Lung (tissue), 12 donors: ENCODE data around the gene MYB. TPM values are rescaled to one million over a fixed set of nuclear protein-coding genes. Genes with fewer than 3 reads are reported as not detected.
"Not testable (repeated sequence)": the region's sequence is repeated elsewhere in the genome, so short reads cannot be mapped to it uniquely, and the experiment has no call there.

Experiments used
- ATAC-seq: fragments of 200-7000 bp; cut with Tn5 transposase; one replicate; pipeline ENCODE4 v1.9.1; 2020; ENCODE audit warnings: moderate number of reproducible peaks; ENCODE audit not compliant: insufficient read depth, low FRiP score
- DNase-seq, 3 donors: peaks; one replicate each; pipeline ENCODE4 v3.0.0-alpha.2; 2013 to 2017
- H3K27ac ChIP-seq, 2 donors: one replicate each; pipeline ENCODE4 v1.5.1; 2013; ENCODE audit warnings: mild to moderate bottlenecking in 2 of 2, moderate library complexity in 2 of 2, control low read depth in 1 of 2, inconsistent platforms in 1 of 2, low read depth in 1 of 2, low read length in 1 of 2
- H3K27me3 ChIP-seq, 3 donors: one replicate each; pipeline ENCODE4 v1.5.1; 2013; ENCODE audit warnings: low read length in 2 of 3; ENCODE audit not compliant: control insufficient read depth in 3 of 3, insufficient read depth in 3 of 3
- H3K36me3 ChIP-seq, 4 donors: one replicate each; pipeline ENCODE4 v1.5.1; 2013; ENCODE audit warnings: low read length in 4 of 4, mild to moderate bottlenecking in 1 of 4, moderate library complexity in 1 of 4; ENCODE audit not compliant: control insufficient read depth in 4 of 4, insufficient read depth in 4 of 4
- H3K4me1 ChIP-seq, 5 donors: one replicate each; pipeline ENCODE4 v1.5.1; 2013; ENCODE audit warnings: low read length in 5 of 5, mild to moderate bottlenecking in 2 of 5, moderate library complexity in 1 of 5; ENCODE audit not compliant: control insufficient read depth in 5 of 5, insufficient read depth in 5 of 5
- H3K4me3 ChIP-seq: one replicate; pipeline ENCODE4 v1.5.1; 2013; ENCODE audit warnings: mild to moderate bottlenecking, control low read depth, moderate library complexity
- H3K9ac ChIP-seq, 2 donors: one replicate each; pipeline ENCODE4 v1.5.1; 2013; ENCODE audit warnings: low read length in 2 of 2, control low read depth in 1 of 2; ENCODE audit not compliant: insufficient read depth in 1 of 2
- H3K9me3 ChIP-seq, 4 donors: one replicate each; pipeline ENCODE4 v1.5.1; 2013; ENCODE audit warnings: low read length in 3 of 4, mild to moderate bottlenecking in 1 of 4, moderate library complexity in 1 of 4; ENCODE audit not compliant: control insufficient read depth in 4 of 4, insufficient read depth in 3 of 4
- WGBS, 2 donors: extraction: QIAGEN DNeasy Blood & Tissue Kit; methylation state at CpG; one replicate each; pipeline ENCODE4 v1.1.7; 2013; 5-methylcytosine and 5-hydroxymethylcytosine counted together
- polyA plus RNA-seq, 2 donors: library from polyadenylated mRNA; stranded (reverse); fragments of 200-250 nt; gene quantifications; one replicate each; pipeline ENCODE4 v1.2.1, GENCODE V29; 2013
- total RNA-seq, 2 donors: library from RNA; depleted of rRNA in 1 of 2; stranded (reverse); fragments of >200 nt in 1 of 2; gene quantifications; one replicate each; pipeline ENCODE4 v1.2.1, GENCODE V29; 2014 to 2021
- TF ChIP-seq, protein P1 (sequence below): IDR thresholded peaks from 2 replicates; pipeline ENCODE4 v1.5.1; 2012; ENCODE audit warnings: mild to moderate bottlenecking; ENCODE audit errors: control extremely low read depth, extremely low read depth
- donor health status: control.
- donor health status: control.
- donor health status: Bipolar disorder and iron deficiency.
- donor health status: healthy.
- donor health status: DM: yes; HTN: yes; CAD: no.

The MYB gene
- total and polyA plus RNA-seq, 4 donors: 1.3 to 11.3 (median 4.6) TPM

DNA sequence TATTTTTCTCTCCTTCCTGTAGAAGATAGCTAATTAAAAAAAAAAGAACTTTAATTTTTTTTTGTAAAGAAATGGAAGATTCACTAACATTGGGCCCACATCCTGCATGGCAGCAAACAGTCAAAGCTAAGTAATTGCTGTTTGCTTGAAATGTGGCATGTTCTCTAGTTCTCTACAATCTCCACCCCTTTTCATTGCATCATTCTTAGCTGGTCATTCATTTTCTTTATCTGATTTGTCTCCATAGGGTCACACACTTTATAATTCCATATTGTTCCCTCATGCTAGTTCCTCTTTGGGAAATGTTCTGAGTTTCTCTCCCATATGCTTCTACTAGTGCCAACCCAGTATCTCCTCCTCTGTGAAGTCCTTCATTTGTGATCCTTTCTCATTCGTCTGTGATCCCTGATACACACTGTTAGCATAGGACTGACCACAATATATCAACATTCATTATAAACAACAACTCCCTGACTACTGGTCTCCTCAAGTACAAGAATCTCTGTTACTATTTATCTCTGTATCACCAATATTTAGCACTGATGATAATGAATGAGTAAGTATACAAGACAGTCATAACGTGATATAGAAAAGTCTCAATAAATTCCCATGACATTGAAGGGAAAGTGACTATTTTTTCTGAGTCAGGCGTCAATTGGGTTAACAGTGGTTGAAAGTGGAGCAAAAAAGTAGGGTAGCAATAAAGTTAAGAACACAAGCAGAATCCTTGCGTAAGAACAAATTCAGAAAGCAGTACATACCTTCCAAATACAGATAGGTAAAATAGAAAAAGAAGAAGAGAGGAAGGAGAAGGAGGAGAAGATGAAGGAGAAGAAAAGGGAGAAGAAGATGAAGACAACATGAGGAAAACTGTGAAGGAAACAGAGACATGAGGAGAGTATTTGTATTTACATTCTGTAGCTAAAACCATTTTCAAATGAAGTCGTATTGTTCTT is 33.2 kb upstream of the MYB start:
- H3K4me1 ChIP-seq: peaks cover 0 to 8% (median 0%) of the 10 kb centered on the region in 5 donors
- H3K27me3 ChIP-seq: no peaks in the 10 kb centered on the region
- TF ChIP-seq, protein P1, sequence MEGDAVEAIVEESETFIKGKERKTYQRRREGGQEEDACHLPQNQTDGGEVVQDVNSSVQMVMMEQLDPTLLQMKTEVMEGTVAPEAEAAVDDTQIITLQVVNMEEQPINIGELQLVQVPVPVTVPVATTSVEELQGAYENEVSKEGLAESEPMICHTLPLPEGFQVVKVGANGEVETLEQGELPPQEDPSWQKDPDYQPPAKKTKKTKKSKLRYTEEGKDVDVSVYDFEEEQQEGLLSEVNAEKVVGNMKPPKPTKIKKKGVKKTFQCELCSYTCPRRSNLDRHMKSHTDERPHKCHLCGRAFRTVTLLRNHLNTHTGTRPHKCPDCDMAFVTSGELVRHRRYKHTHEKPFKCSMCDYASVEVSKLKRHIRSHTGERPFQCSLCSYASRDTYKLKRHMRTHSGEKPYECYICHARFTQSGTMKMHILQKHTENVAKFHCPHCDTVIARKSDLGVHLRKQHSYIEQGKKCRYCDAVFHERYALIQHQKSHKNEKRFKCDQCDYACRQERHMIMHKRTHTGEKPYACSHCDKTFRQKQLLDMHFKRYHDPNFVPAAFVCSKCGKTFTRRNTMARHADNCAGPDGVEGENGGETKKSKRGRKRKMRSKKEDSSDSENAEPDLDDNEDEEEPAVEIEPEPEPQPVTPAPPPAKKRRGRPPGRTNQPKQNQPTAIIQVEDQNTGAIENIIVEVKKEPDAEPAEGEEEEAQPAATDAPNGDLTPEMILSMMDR: no peak
- 79 to 80% methylated on average over 5 of the region's 5 CpGs for WGBS, 2 donors
- H3K9me3 ChIP-seq: no peaks in the 10 kb centered on the region
- no peak overlapping the region for H3K4me3 ChIP-seq
- no peak overlapping the region for H3K9ac ChIP-seq
- DNase-seq (no peak), ATAC-seq (no peak)
- H3K27ac ChIP-seq: no peak overlapping the region
- no peaks in the 10 kb centered on the region for H3K36me3 ChIP-seq

DNA sequence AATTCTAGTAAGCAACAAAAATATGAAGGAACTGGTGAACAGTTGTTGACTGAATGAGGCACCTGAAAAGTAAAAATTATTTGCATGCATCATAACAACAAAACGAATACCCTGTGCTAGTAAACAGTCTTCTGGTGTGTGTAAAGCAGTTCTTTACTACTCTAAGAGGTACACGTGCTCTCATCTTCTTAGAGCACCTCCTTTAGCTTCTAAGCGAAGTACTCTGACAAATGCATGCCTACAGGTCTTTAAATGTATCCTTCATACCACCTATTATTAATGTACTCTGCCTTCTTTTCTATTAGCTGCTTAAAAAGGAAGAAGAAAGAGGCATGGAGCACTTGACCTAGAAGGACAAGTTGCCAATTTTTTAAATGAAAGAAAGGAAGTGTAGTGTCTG is 32.2 kb upstream of the MYB start:
- 54 to 64% methylated on average over 3 of the region's 3 CpGs for WGBS, 2 donors

DNA sequence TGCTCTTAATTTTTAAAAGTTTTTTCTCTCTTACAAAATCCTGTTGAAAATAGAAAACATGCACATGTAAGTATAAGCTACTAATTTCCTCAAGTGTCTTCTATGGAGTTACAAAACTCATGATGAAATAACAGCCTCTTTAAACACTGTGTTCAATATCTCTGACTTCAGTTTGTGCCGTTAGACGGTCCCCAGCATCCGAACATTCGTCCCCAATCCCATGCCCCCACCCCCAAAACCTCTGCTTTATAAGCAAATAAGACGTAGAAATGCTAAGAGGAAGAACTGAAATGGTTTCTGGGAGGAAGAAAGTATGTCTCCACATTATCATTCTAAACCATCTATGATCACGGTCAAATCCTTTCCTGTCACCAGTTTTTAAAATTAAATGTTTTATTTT is 31.7 kb upstream of the MYB start:
- TF ChIP-seq, protein P1: no peak
- Histone ChIP-seq H3K9ac (no peak overlapping the region), H3K27me3 (no peaks in the 10 kb centered on the region), H3K4me3 (no peak overlapping the region), H3K9me3 (no peaks in the 10 kb centered on the region), H3K36me3 (no peaks in the 10 kb centered on the region), H3K27ac (no peak overlapping the region), H3K4me1 (no peaks in the 10 kb centered on the region)
- DNase-seq (no peak), ATAC-seq (no peak)
- 20 to 38% methylated on average over 6 of the region's 6 CpGs for WGBS, 2 donors

More for the DNA sequence above, 32.2 kb upstream of the MYB start:
- no peaks in the 10 kb centered on the region for H3K9me3 ChIP-seq
- H3K27me3 ChIP-seq: no peaks in the 10 kb centered on the region
- no peak overlapping the region for H3K27ac ChIP-seq
- H3K36me3 ChIP-seq: no peaks in the 10 kb centered on the region
- no peak overlapping the region for H3K9ac ChIP-seq
- TF ChIP-seq, protein P1: no peak
- no peak for ATAC-seq
- no peak overlapping the region for H3K4me3 ChIP-seq
- peaks cover 0 to 5% (median 0%) of the 10 kb centered on the region in 5 donors for H3K4me1 ChIP-seq
- no peak for DNase-seq

DNA sequence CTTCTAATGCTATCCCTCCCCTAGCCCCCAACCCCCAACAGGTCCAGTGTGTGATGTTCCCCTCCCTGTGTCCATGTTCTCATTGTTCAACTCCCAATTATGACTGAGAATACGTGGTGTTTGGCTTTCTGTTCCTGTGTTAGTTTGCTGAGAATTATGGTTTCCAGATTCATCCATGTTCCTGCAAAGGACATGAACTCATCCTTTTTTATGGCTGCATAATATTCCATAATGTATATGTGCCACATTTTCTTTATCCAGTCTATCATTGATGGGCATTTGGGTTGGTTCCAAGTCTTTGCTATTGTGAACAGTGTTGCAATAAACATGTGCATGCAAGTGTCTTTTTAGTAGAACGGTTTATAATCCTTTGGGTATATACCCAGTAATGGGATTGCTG is 30.6 kb upstream of the MYB start:
- not testable (repeated sequence) for H3K9ac ChIP-seq, ATAC-seq, H3K27ac ChIP-seq, H3K4me3 ChIP-seq, H3K9me3 ChIP-seq, H3K36me3 ChIP-seq, H3K27me3 ChIP-seq, H3K4me1 ChIP-seq, DNase-seq
- WGBS, 2 donors: 85 to 93% methylated on average over 2 of the region's 2 CpGs

DNA sequence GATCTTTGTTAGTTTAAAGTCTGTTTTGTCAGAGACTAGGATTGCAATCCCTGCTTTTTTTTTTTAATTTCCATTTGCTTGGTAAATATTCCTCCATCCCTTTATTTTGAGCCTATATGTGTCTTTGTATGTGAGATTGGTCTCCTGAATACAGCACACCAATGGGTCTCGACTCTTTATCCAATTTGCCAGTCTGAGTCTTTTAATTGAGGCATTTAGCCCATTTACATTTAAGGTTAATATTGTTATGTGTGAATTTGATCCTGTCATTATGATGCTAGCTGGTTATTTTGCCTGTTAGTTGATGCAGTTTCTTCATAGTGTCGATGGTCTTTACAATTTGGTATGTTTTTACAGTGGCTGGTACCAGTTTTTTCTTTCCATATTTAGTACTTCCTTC is 27.0 kb upstream of the MYB start:
- not testable (repeated sequence) for H3K4me1 ChIP-seq, H3K36me3 ChIP-seq, H3K27ac ChIP-seq, H3K9ac ChIP-seq, H3K4me3 ChIP-seq, H3K27me3 ChIP-seq, H3K9me3 ChIP-seq, DNase-seq, ATAC-seq
- 97 to 100% methylated on average over 1 to 2 of the region's 2 CpGs for WGBS, 2 donors
